Tibial artery (tissue), 4 donors: ENCODE measurements around the gene SLC34A3.
A peak's percentile ranks its signal among the peaks of the same experiment; 100 is the strongest.

Experiments
- DNase-seq, 2 donors: peaks; one replicate each; pipeline ENCODE4 v3.0.0-alpha.2; 2019
- H3K27ac ChIP-seq, 2 donors: fragments of 200-600 bp; sonication (generic) in 1 of 2; 1 replicate in 1 of 2; 2 replicates in 1 of 2; pipeline ENCODE4 v1.5.1; 2018 to 2019; ENCODE audit warnings: mild to moderate bottlenecking in 1 of 2
- H3K27me3 ChIP-seq, 2 donors: fragments of 200-600 bp; sonication (generic) in 1 of 2; one replicate each; pipeline versions ENCODE4 v1.5.1 to v1.6.0; 2016 to 2019
- H3K36me3 ChIP-seq, 3 donors: fragments of 200-600 bp; sonication (generic) in 2 of 3; one replicate each; pipeline ENCODE4 v1.5.1; 2016 to 2019; ENCODE audit warnings: mild to moderate bottlenecking in 2 of 3
- H3K4me1 ChIP-seq, 4 donors: fragments of 200-600 bp; sonication (generic) in 2 of 4; 1 replicate in 3 of 4; 2 replicates in 1 of 4; pipeline ENCODE4 v1.5.1; 2016 to 2019
- H3K4me3 ChIP-seq, 2 donors: fragments of 200-600 bp; sonication (generic) in 1 of 2; 1 replicate in 1 of 2; 2 replicates in 1 of 2; pipeline ENCODE4 v1.5.1; 2018 to 2019; ENCODE audit warnings: mild to moderate bottlenecking in 2 of 2
- H3K9me3 ChIP-seq, 3 donors: fragments of 200-600 bp; sonication (generic) in 1 of 3; one replicate each; pipeline ENCODE4 v1.5.1; 2016 to 2019
- CTCF ChIP-seq, 2 experiments: fragments of 200-600 bp in 1 of 2; fragments of 450-650 bp in 1 of 2; IDR thresholded peaks; one replicate each; pipeline ENCODE4 v1.5.1; 2017 to 2019; ENCODE audit warnings: antibody characterized with exemption in 2 of 2, mild to moderate bottlenecking in 1 of 2, moderate library complexity in 1 of 2
- intact Hi-C: fragments of 100-400 bp; cut with DNase I; formaldehyde crosslinking; loops from one replicate; pipeline ENCODE4 v1.15.0; 2023; ENCODE audit warnings: low total_unique reads

SLC34A3 gene

GRCh38 chr9:137224830-137225694, 5.6 kb upstream of the SLC34A3 start, which contains the start of gene CYSRT1:
Gene CYSRT1 (plus strand): TSS chr9:137225174. CDS start chr9:137225622, 448 bp downstream.
- H3K27me3 ChIP-seq, result peaks cover 0 to 37% of the 10 kb centered on the region in 2 donors
- peak within 1 kb of the TSS; percentile 89 to 93 for H3K27ac ChIP-seq
- no peaks in the 10 kb centered on the region for H3K36me3 ChIP-seq
- no peaks in the 10 kb centered on the region for H3K9me3 ChIP-seq
- intact Hi-C loops, result loop anchor here (5.0 kb wide), 1 partner anchor 38 kb away; the partner anchor contains the start of genes ANAPC2 and SSNA1
- no peak for TF ChIP-seq CTCF (IDR thresholded peaks at IDR 0.05)
- H3K4me1 ChIP-seq, result peaks cover 0 to 56% (median 23%) of the 10 kb centered on the region in 4 donors
- DNase-seq, result no peak
- peak within 1 kb of the TSS; percentile 60 to 81 for H3K4me3 ChIP-seq

GRCh38 chr9:137225699-137226331, 4.9 kb upstream of the SLC34A3 start:
- H3K4me3 ChIP-seq, result no peak overlapping the region
- peaks cover 0 to 56% (median 23%) of the 10 kb centered on the region in 4 donors for H3K4me1 ChIP-seq
- H3K27ac ChIP-seq, result no peak overlapping the region
- peaks cover 0 to 44% of the 10 kb centered on the region in 2 donors for H3K27me3 ChIP-seq
- DNase-seq, result no peak
- TF ChIP-seq CTCF (IDR thresholded peaks at IDR 0.05), result no peak
- H3K36me3 ChIP-seq, result no peaks in the 10 kb centered on the region
- intact Hi-C loops, result no loop called here
- no peaks in the 10 kb centered on the region for H3K9me3 ChIP-seq

GRCh38 chr9:137226338-137227053, 4.2 kb upstream of the SLC34A3 start:
- no peak for DNase-seq
- H3K27ac ChIP-seq, result no peak overlapping the region
- intact Hi-C loops, result no loop called here
- H3K36me3 ChIP-seq, result no peaks in the 10 kb centered on the region
- no peak overlapping the region for H3K4me3 ChIP-seq
- TF ChIP-seq CTCF (IDR thresholded peaks at IDR 0.05), result no peak
- H3K4me1 ChIP-seq, result peaks cover 0 to 51% (median 21%) of the 10 kb centered on the region in 4 donors
- no peaks in the 10 kb centered on the region for H3K9me3 ChIP-seq
- peaks cover 0 to 46% of the 10 kb centered on the region in 2 donors for H3K27me3 ChIP-seq

GRCh38 chr9:137227054-137227852, 3.4 kb upstream of the SLC34A3 start, which contains the start of gene RNF224:
Gene RNF224 (plus strand): TSS chr9:137227502. CDS start chr9:137228336, 834 bp downstream.
- peak; percentile 76 to 79 for TF ChIP-seq CTCF (IDR thresholded peaks at IDR 0.05)
- intact Hi-C loops, result no loop called here

More at GRCh38 chr9:137227054-137227852, 3.4 kb upstream of the SLC34A3 start, which contains the start of gene RNF224:
- Histone ChIP-seq H3K4me1 (peaks cover 0 to 48% (median 17%) of the 10 kb centered on the region in 4 donors), H3K9me3 (no peaks in the 10 kb centered on the region), H3K4me3 (no peak within 1 kb of the TSS), H3K36me3 (no peaks in the 10 kb centered on the region), H3K27me3 (peaks cover 0 to 51% of the 10 kb centered on the region in 2 donors), H3K27ac (no peak within 1 kb of the TSS)
- peak; percentile 61 to 79 for DNase-seq
